Jurkat, Clone E6-1 (cell line): ENCODE results near the gene ZNF75A. TPM values are rescaled to one million over a fixed set of nuclear protein-coding genes. Genes with fewer than 3 reads are reported as not detected.
"Not testable (repeated sequence)": the region's sequence is repeated elsewhere in the genome, so short reads cannot be mapped to it uniquely, and the experiment has no call there.

Experiments
- DNase-seq: peaks from one replicate; pipeline ENCODE4 v3.0.0-alpha.2; 2011; ENCODE audit warnings: low read depth, low spot score
- H3K4me3 ChIP-seq: 2 replicates; pipeline ENCODE4 v1.5.1; 2011; ENCODE audit warnings: mild to moderate bottlenecking, low read length, control low read depth, moderate library complexity
- polyA plus RNA-seq: library from polyadenylated mRNA; unstranded; fragments of >200 nt; gene quantifications from one replicate; pipeline ENCODE4 v1.2.1, GENCODE V29; 2012; ENCODE audit warnings: missing spikeins; ENCODE audit not compliant: insufficient read length, insufficient read depth

The ZNF75A gene
- 3.3 TPM for polyA plus RNA-seq

- DNase-seq, result peak; percentile 50
- H3K4me3 ChIP-seq, result peak within 1 kb of the TSS; percentile 59
Measured at GRCh38 chr16:3305109-3306068, at the start of gene ZNF75A, which contains the start of gene TIGD7. Gene ZNF75A, plus strand, starts transcription at chr16:3305497. Its CDS starts 2,932 bp downstream, at chr16:3308429. Gene TIGD7, minus strand, starts transcription at chr16:3305430. Its CDS starts 4,816 bp downstream, at chr16:3300614.

- no peak for DNase-seq
- no peak within 1 kb of the TSS for H3K4me3 ChIP-seq
Measured at GRCh38 chr16:3256146-3256865, 49.0 kb upstream of the ZNF75A start, which contains the start of gene MEFV. Gene MEFV, minus strand, starts transcription at chr16:3256633. Its CDS starts 46 bp downstream, at chr16:3256587.

GRCh38 chr16:3256866-3257465 is 48.3 kb upstream of the ZNF75A start:
- H3K4me3 ChIP-seq, result no peak overlapping the region

GRCh38 chr16:3259836-3260235 is 45.5 kb upstream of the ZNF75A start:
- DNase-seq, result no peak

More at GRCh38 chr16:3256866-3257465, 48.3 kb upstream of the ZNF75A start:
- no peak for DNase-seq

DNA sequence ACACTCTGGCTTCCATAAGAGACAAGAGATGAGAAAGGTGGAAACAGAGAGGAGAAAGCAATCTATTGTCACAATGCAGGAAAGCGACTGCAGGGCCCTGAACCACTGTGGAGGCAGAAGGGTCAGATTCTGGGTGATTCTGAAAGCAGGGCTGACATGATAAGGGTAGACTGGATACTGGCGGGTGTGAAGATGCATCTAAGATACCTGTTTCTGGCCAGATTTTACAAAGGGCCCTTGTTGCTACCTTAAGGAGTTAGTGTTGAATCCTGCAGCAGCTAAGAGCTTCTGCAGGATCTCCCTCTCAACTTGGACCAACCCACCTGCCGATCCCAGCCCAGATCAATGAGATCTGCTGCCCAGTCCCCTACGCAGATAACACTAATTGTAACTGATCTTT is 42.8 kb upstream of the ZNF75A start:
- no peak for DNase-seq
- no peak overlapping the region for H3K4me3 ChIP-seq

More at GRCh38 chr16:3259836-3260235, 45.5 kb upstream of the ZNF75A start:
- H3K4me3 ChIP-seq, result no peak overlapping the region

DNA sequence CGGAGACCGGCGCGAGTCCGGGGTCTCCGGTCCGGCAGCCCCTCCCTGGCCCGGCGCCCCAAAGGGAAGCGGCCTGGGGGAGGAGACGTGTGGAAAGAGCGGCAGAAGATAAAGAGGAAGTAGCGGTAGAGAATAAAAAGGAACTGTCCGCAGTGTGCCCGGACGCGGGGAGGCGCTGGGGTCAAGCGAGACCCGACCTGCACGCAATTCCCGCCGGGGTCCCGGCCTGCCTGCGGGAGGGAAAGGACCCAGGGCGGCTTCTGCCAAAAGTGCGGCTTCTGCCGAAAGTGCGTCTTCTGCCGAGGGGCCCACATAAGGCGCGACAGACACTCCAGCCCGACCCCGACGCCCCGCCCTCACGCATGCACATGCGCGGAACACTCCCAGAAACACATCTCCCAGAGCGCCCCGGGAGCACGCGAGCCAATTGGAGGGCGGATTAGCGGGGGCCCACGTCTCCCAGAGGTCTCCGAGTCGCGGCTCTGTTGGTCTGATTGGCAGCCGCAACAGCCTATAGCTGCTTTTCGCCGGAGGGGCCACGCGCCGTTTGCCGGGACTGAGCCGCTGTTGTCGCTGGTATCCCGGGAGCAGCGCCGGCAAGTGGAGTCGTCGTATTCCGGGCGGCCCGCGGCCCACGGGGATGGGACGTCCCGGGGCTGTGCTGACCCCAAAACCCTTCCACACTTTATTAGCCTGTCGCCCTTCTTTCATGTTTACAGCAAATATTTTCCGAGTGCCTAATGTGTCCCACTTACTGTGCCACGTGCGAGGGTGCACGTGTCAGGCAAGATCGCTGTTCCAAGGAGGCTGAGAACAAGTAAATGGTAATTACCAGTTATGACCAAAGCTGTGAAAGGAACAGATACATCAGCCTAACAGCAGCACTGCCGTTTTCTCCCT is 40.9 kb upstream of the ZNF75A start:
- DNase-seq, result peak; percentile 97
- peak overlapping the region; percentile 65 for H3K4me3 ChIP-seq

DNA sequence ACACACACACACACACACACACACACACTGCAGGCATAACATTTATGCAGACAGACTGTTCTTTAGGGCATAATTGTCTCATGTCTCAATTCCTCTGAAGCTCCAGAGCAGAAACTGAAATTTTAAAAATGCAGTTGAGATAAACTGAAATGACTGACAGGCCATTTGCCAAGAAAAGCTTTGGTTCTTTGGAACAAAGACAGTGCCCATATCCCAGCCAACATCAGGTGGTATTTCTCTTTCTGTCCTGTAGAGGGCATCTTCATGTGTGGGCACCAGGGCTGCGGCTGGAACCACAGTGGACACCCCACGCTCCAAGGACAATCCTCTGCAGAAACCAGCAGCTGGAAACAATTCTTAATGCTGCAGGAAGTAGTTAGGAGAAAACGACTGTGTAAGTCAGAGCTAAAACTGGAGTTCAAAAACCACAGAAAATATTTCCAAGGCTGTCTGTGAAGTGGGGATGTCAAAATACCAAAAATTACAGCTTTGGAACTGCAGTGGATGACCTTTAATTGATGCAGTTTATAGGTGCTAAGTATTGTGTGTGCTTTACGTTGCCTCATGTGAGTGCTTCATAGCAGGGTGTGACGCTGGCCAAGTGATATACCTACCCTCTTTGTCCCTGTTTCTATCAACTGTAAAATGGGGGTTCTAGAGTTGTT is 38.3 kb upstream of the ZNF75A start:
- peak; percentile 45 for DNase-seq
- H3K4me3 ChIP-seq, result no peak overlapping the region

DNA sequence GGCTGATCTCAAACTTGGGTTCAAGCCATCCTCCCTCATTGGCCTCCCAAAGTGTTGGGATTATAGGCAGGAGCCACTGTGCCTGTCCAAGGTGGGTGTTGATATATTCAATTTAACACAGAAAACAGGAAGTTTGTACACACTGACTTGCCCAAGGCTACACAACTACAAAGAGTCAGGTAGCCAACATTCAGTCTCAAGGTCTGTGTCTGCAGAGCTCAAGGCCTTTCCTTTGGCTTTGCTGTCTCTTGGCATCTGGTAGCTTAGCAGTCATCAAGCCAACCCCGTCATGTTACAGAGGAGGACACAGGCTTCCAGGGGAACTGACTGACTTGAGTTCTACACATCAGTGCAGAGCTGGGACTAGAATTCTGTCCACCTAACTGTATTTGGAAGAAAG is 37.0 kb upstream of the ZNF75A start:
- DNase-seq, result no peak
- H3K4me3 ChIP-seq, result no peak overlapping the region

- not testable (repeated sequence) for DNase-seq, H3K4me3 ChIP-seq
Measured at GRCh38 chr16:3270718-3271117, 34.6 kb upstream of the ZNF75A start.

GRCh38 chr16:3271281-3271680 is 34.0 kb upstream of the ZNF75A start:
- H3K4me3 ChIP-seq, DNase-seq: not testable (repeated sequence)

DNA sequence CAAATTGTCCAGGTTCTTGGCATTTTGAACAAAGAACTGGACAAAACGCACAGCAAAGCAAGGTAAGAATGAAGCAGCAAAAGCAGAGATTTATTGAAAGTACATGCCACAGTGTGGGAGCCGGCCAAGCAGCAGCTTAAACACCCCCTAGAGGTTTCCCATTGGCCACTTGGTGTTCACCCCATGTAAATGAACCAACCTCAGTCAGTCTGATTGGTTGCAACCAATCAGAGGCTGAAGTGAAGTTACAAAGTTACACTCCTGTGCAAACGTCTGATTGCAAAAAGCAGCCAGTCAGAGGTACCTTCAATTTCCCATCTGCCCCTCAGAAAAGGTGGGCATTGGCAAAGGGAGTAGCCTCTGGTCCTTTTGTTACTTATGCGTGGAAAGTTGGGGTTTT is 30.8 kb upstream of the ZNF75A start:
- DNase-seq, result peak; percentile 63
- H3K4me3 ChIP-seq, result no peak overlapping the region

DNA sequence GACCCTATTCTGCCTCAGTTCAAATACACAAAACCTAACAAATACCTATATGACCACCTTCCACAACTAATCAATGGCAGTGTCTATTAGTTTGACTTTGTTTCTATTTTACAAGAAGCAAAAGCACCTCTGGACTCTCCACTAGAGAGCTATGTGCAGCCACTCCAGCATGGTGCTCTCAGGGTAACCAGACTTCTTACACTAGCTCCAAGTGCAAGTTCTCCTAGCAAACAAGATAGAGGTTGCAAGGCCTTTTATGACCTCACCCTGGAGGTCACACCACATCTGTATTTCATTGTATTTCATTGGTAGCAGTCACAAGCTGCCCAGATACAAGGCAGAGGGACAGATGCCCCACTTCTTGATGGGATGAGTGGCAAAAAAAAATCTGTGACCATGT is 30.4 kb upstream of the ZNF75A start:
- no peak for DNase-seq
- no peak overlapping the region for H3K4me3 ChIP-seq

DNA sequence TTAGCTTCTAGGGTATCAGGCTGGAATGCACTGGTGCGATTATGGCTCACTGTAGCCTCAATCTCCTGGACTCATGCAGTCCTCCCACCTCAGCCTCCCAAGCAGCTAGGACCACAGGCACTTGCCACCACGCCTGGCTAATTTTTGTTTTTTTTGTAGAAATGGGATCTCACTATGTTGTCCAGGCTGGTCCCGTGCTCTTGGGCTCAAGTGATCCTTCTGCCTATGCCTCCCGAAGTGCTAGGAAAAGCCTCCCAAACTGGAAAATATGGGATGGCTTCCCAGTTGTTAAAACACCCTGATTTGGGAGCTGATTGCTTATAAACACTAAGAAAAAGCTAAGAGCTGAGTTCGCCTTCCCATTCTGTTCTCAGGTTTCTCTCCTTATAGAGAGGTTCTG is 28.6 kb upstream of the ZNF75A start:
- H3K4me3 ChIP-seq, result no peak overlapping the region

DNA sequence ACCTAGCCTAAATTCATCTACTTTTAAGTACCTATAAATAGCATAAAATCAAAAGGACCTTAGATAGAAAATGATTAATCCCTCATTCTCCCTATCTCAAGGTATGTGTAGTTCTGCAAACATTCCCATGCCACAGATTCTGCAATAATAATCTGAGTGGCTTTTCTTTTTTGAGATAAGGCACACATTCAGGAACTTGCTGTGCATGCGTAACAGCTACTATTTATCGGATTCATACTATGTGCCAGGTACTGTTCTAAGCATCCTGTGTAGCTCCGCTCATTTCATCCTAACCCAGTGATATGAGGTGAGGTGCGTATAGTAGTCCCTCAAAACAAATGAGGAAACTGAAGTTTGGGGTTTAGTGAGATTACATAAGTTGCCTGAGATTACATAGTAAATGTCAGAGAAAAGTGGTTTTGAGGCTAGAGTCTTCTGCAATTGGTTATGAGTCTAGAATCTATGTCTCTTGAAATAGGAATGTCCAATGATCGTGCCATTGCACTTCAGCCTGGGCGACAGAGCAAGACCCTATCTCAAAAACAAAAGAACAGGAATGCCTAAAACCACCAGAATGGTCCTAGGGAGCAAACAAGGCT is 24.0 kb upstream of the ZNF75A start:
- no peak for DNase-seq

More for the DNA sequence above, 28.6 kb upstream of the ZNF75A start:
- DNase-seq, result no peak

DNA sequence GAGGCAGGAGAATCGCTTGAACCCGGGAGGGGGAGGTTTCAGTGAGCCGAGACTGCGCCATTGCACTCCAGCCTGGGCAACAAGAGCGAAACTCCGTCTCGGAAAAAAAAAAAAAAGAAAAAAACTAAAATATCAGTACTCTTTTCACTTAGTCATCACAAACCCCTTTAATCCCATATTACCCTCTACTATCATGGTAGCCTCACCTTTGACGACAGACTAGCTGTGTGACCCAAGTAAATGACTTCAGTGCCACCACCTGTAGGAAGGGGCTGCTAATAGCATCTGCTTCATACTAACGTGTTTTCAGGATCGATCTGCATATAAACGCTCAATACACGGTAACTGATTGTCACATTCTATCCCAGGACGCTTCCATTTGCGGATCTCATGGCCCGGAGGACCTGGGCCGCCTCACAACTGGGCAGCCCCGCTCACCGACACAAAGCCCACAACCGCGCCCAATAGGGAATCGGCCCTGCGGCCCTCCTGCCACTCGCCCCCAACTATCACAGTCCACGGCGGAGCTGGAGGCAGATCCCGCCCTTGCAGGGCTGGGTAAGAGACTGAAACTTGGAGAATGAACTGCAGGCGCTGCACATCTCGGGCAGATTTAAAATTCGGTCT is 23.1 kb upstream of the ZNF75A start:
- DNase-seq, result no peak
- peak overlapping the region; percentile 92 for H3K4me3 ChIP-seq

More for the DNA sequence above, 24.0 kb upstream of the ZNF75A start:
- no peak overlapping the region for H3K4me3 ChIP-seq

DNA sequence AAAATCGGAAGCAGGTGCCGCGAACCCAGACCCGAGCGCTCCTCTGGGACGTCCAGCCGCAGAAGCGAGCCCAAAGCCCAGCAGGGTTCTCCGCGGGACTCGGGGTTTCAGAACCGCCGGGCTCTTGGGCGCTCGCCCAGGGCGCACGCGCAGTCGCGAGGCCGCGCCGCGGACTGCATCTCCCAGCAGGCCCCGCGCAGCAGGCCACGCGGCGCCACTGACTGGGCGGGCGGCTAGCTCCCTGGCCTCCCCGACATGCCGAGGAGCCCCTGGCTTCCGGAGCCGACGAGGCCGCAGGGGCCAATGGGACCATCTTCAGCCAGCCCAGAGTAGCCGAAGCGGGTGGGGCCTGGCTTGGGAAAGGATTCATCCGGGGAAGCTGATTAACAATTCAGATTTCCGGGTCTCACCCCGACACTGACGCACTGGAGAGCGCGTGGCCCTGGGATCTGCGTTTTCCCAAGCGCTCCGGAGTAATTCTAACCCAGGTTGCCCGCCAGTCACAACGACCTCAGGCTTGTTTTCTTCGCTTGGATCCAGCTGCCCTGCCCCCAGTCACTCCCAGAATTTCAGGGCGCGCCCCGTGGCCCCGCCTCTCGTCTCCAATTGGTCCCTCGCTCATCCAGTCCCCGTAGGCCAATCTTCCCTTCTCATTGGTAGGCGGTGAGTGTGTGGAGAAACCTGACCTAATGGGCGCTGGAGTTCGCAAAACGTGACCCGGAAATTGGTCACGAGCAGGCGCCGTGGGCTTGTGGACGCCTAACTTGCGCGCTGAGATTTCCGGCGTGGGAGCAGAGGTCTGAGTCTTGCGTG is 22.4 kb upstream of the ZNF75A start, which contains the start of gene ZNF263:
TSS of gene ZNF263 (plus strand) at position 762 of the 813 bp plus-strand sequence. CDS start 328 bp downstream, outside the sequence.
- H3K4me3 ChIP-seq, result peak within 1 kb of the TSS; percentile 92
- DNase-seq, result peak; percentile 98
